CD14-positive monocyte (primary cell): ENCODE measurements around the gene CDC26. TPM values are rescaled to one million over a fixed set of nuclear protein-coding genes. Genes with fewer than 3 reads are reported as not detected.

Source experiments
- DNase-seq, 3 donors: peaks; one replicate each; pipeline ENCODE4 v3.0.0-alpha.2; 2011 to 2022
- H2AFZ ChIP-seq: 2 replicates; pipeline ENCODE4 v1.6.0; 2012; ENCODE audit warnings: mild to moderate bottlenecking, low read depth, low read length, inconsistent platforms; ENCODE audit not compliant: insufficient read depth, poor library complexity, severe bottlenecking
- H3K27ac ChIP-seq, 2 donors: 1 replicate in 1 of 2; 2 replicates in 1 of 2; pipeline ENCODE4 v1.5.1; 2012 to 2013; ENCODE audit warnings: low read length in 2 of 2, control low read depth in 1 of 2, inconsistent platforms in 1 of 2, low read depth in 1 of 2, mild to moderate bottlenecking in 1 of 2
- H3K27me3 ChIP-seq, 2 donors: one replicate each; pipeline versions ENCODE4 v1.6.0 to v1.6.1; 2011 to 2013; ENCODE audit warnings: low read length in 2 of 2; ENCODE audit not compliant: control insufficient read depth in 2 of 2, insufficient read depth in 2 of 2
- H3K36me3 ChIP-seq, 2 donors: replicated peaks in 1 of 2; 1 replicate in 1 of 2; 2 replicates in 1 of 2; pipeline versions ENCODE4 v1.5.1 to v1.6.1; 2012 to 2013; ENCODE audit warnings: low read length in 2 of 2, control low read depth in 1 of 2, inconsistent platforms in 1 of 2, mild to moderate bottlenecking in 1 of 2; ENCODE audit not compliant: insufficient read depth in 2 of 2, control insufficient read depth in 1 of 2
- H3K4me1 ChIP-seq, 2 donors: 1 replicate in 1 of 2; 2 replicates in 1 of 2; pipeline versions ENCODE4 v1.5.1 to v1.6.1; 2012 to 2013; ENCODE audit warnings: low read length in 2 of 2, control low read depth in 1 of 2, inconsistent platforms in 1 of 2, mild to moderate bottlenecking in 1 of 2, moderate library complexity in 1 of 2; ENCODE audit not compliant: insufficient read depth in 2 of 2, control insufficient read depth in 1 of 2
- H3K4me2 ChIP-seq: replicated peaks from 2 replicates; pipeline ENCODE3; 2012; ENCODE audit warnings: low read length, moderate library complexity, mild to moderate bottlenecking; ENCODE audit not compliant: poor library complexity, severe bottlenecking; ENCODE audit errors: extremely low read depth
- H3K4me3 ChIP-seq, 3 experiments: fragments of 200-600 bp in 1 of 3; sonication (generic) in 1 of 3; replicated peaks in 1 of 3; 1 replicate in 2 of 3; 2 replicates in 1 of 3; pipeline ENCODE4 v1.5.1; 2011 to 2013; ENCODE audit warnings: low read length in 3 of 3, mild to moderate bottlenecking in 3 of 3, control low read depth in 2 of 3, low read depth in 2 of 3, inconsistent platforms in 1 of 3, moderate library complexity in 1 of 3
- H3K79me2 ChIP-seq: 2 replicates; pipeline ENCODE4 v1.6.0; 2012; ENCODE audit warnings: mild to moderate bottlenecking, control low read depth, inconsistent platforms, low read length, moderate library complexity; ENCODE audit not compliant: insufficient read depth
- H3K9ac ChIP-seq: 2 replicates; pipeline ENCODE4 v1.6.0; 2017; ENCODE audit warnings: low read length, mild to moderate bottlenecking; ENCODE audit not compliant: insufficient read depth, poor library complexity, severe bottlenecking
- H3K9me3 ChIP-seq, 2 donors: replicated peaks in 1 of 2; 1 replicate in 1 of 2; 2 replicates in 1 of 2; pipeline versions ENCODE4 v1.5.1 to v1.6.1; 2012 to 2013; ENCODE audit warnings: low read length in 2 of 2, control low read depth in 1 of 2; ENCODE audit not compliant: control insufficient read depth in 1 of 2, insufficient read depth in 1 of 2
- H4K20me1 ChIP-seq: 2 replicates; pipeline ENCODE4 v1.6.0; 2012; ENCODE audit warnings: mild to moderate bottlenecking, low read length, control low read depth, moderate library complexity; ENCODE audit not compliant: insufficient read depth
- H3K27ac Mint-ChIP-seq, 7 donors: one replicate each; pipeline ENCODE4 v1.8.0; 2020; ENCODE audit warnings: mild to moderate bottlenecking in 7 of 7, mixed read lengths in 7 of 7, moderate library complexity in 6 of 7, inconsistent platforms in 2 of 7
- H3K27me3 Mint-ChIP-seq, 3 donors: one replicate each; pipeline ENCODE4 v1.8.0; 2021 to 2022; ENCODE audit warnings: low read depth in 3 of 3, mild to moderate bottlenecking in 3 of 3, mixed read lengths in 3 of 3, moderate library complexity in 3 of 3, inconsistent platforms in 1 of 3
- H3K36me3 Mint-ChIP-seq, 2 donors: one replicate each; pipeline ENCODE4 v1.8.0; 2020; ENCODE audit warnings: mixed read lengths in 2 of 2, inconsistent platforms in 1 of 2, mild to moderate bottlenecking in 1 of 2
- H3K4me1 Mint-ChIP-seq: one replicate; pipeline ENCODE4 v1.8.0; 2020; ENCODE audit warnings: mild to moderate bottlenecking, mixed read lengths
- H3K4me3 Mint-ChIP-seq, 2 donors: one replicate each; pipeline ENCODE4 v1.8.0; 2020; ENCODE audit warnings: mild to moderate bottlenecking in 2 of 2, mixed read lengths in 2 of 2, moderate library complexity in 1 of 2
- H3K9me3 Mint-ChIP-seq, 7 donors: one replicate each; pipeline ENCODE4 v1.8.0; 2020 to 2022; ENCODE audit warnings: mixed read lengths in 7 of 7, mild to moderate bottlenecking in 6 of 7, moderate library complexity in 6 of 7, inconsistent platforms in 2 of 7
- CTCF ChIP-seq: fragments of 200-600 bp; IDR thresholded peaks from one replicate; pipeline ENCODE4 v1.8.0; 2022; ENCODE audit warnings: antibody characterized with exemption, mild to moderate bottlenecking
- WGBS: methylation state at CpG from one replicate; pipeline ENCODE4 v1.1.5; 2013; ENCODE audit warnings: missing lambda C conversion rate; ENCODE audit not compliant: insufficient coverage; 5-methylcytosine and 5-hydroxymethylcytosine counted together
- intact Hi-C, 2 donors: fragments of 100-400 bp; cut with micrococcal nuclease; formaldehyde crosslinking; loops; one replicate each; pipeline versions ENCODE4 v1.15.0 to v1.15.1; 2023
- polyA plus RNA-seq, 3 donors: library from polyadenylated mRNA; depleted of rRNA in 1 of 3; unstranded in 2 of 3; stranded (reverse) in 1 of 3; fragments of 300-500 nt in 2 of 3; fragments of >200 nt in 1 of 3; fragmentation: Illumina TruSeq in 2 of 3; gene quantifications; 1 replicate in 2 of 3; 2 replicates in 1 of 3; pipeline ENCODE4 v1.2.3, GENCODE V29; 2012 to 2021

CDC26 gene
- polyA plus RNA-seq, 3 donors: 17.9 to 87.8 (median 77.8) TPM

- H3K27me3 Mint-ChIP-seq: no peaks in the 10 kb centered on the region
- DNase-seq: peak; percentile 98 to 99 (median 98)
- Histone ChIP-seq H3K27me3 (no peaks in the 10 kb centered on the region), H3K79me2 (peaks cover 88% of the 10 kb centered on the region), H3K4me1 (peaks cover 52 to 64% of the 10 kb centered on the region in 2 donors), H3K9me3 (no peaks in the 10 kb centered on the region), H3K36me3 (peaks cover 3 to 12% of the 10 kb centered on the region in 2 donors), H3K4me3 (peak within 1 kb of the TSS; percentile 86 to 98 (median 95)), H3K4me2 (peak within 1 kb of the TSS; percentile 99), H4K20me1 (peaks cover 22% of the 10 kb centered on the region), H3K9ac (peak within 1 kb of the TSS; percentile 82), H2AFZ (peak within 1 kb of the TSS; percentile 84), H3K27ac (peak within 1 kb of the TSS; percentile 87 to 94)
- H3K4me1 Mint-ChIP-seq: peaks cover 61% of the 10 kb centered on the region
- intact Hi-C loops: loop anchor here in 1 of 2 donors (2.0 kb wide), 3 partner anchors 34 to 70 kb away; partner anchors contain the start of genes CDC26, PRPF4 and SLC31A2
- H3K9me3 Mint-ChIP-seq: peaks cover 0 to 3% (median 0%) of the 10 kb centered on the region in 7 donors
- WGBS: 0% methylated on average over 58 of the region's 65 CpGs
- peak within 1 kb of the TSS; percentile 91 to 99 (median 94) for H3K27ac Mint-ChIP-seq
- TF ChIP-seq CTCF: no peak
- peak within 1 kb of the TSS; percentile 93 to 94 for H3K4me3 Mint-ChIP-seq
- H3K36me3 Mint-ChIP-seq: peaks cover 15 to 18% of the 10 kb centered on the region in 2 donors
These were observed 54.2 kb downstream of the CDC26 start, which contains the start of the genes FKBP15 and SLC31A1 for GRCh38 chr9:113221003-113221799. Gene FKBP15 (minus strand): TSS chr9:113221277. CDS start chr9:113221243, 34 bp downstream. Gene SLC31A1 (plus strand): TSS chr9:113221544. CDS start chr9:113256149, 34,605 bp downstream.

- intact Hi-C loops: loop anchor here in 1 of 2 donors (2.0 kb wide), 3 partner anchors 34 to 70 kb away; partner anchors contain the start of genes CDC26, PRPF4 and SLC31A2
These were observed 54.8 kb downstream of the CDC26 start for GRCh38 chr9:113220467-113221002.

More at GRCh38 chr9:113220467-113221002, 54.8 kb downstream of the CDC26 start:
- no peak for TF ChIP-seq CTCF
- Histone ChIP-seq H4K20me1 (peaks cover 29% of the 10 kb centered on the region), H2AFZ (peak overlapping the region; percentile 63), H3K4me3 (peak overlapping the region; percentile 86 to 98 (median 95)), H3K36me3 (peaks cover 3 to 12% of the 10 kb centered on the region in 2 donors), H3K27me3 (no peaks in the 10 kb centered on the region), H3K9ac (peak overlapping the region; percentile 82), H3K9me3 (no peaks in the 10 kb centered on the region), H3K79me2 (peaks cover 88% of the 10 kb centered on the region), H3K4me2 (peak overlapping the region; percentile 99), H3K27ac (peak overlapping the region; percentile 87 to 94), H3K4me1 (peaks cover 57 to 70% of the 10 kb centered on the region in 2 donors)
- H3K27ac Mint-ChIP-seq: peak overlapping the region; percentile 91 to 99 (median 94)
- 11% methylated on average over 5 of the region's 11 CpGs for WGBS
- H3K36me3 Mint-ChIP-seq: peaks cover 18% of the 10 kb centered on the region in 2 donors
- H3K4me3 Mint-ChIP-seq: peak overlapping the region; percentile 93 to 94
- peaks cover 66% of the 10 kb centered on the region for H3K4me1 Mint-ChIP-seq
- peaks cover 0 to 3% (median 0%) of the 10 kb centered on the region in 7 donors for H3K9me3 Mint-ChIP-seq
- DNase-seq: peak in 1 of 3 donors; percentile 20
- H3K27me3 Mint-ChIP-seq: no peaks in the 10 kb centered on the region
